Stomach (tissue), 4 donors: Measurements from ENCODE around the gene PFKL.

ENCODE experiments used
- CTCF ChIP-seq, 7 experiments: fragments of 450-650 bp in 4 of 7; fragments of 200-600 bp in 3 of 7; sonication (generic) in 3 of 7; IDR thresholded peaks; one replicate each; pipeline ENCODE4 v1.5.1; 2016 to 2019; ENCODE audit warnings: antibody characterized with exemption in 7 of 7, control low read depth in 2 of 7, mild to moderate bottlenecking in 1 of 7
- EP300 ChIP-seq: sonication (generic); formaldehyde crosslinking; IDR thresholded peaks from one replicate; pipeline ENCODE4 v1.6.1; 2017; ENCODE audit warnings: antibody characterized with exemption
- POLR2AphosphoS5 ChIP-seq, 3 donors: sonication (generic); formaldehyde crosslinking; IDR thresholded peaks; one replicate each; pipeline ENCODE4 v1.6.1; 2016; ENCODE audit warnings: antibody characterized with exemption in 3 of 3

DNA sequence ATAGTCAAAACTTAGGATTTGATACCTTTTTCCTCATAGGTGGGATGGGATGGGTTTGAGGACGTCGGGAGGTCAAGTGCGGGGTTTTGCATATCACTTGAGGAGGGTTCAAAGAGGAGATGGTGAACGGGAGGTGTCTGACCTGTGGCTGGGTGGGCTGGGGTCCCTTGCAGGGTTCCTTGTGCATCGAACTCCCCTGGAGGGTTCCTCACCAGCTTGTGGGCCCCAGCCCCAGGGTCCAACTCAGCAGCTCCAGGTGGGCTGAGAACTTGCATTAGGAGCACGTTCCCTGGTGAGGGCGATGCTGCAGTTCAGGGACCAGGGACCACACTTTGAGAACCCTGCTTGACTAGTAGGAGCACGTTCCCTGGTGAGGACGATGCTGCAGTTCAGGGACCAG lies 76.8 kb downstream of the PFKL start:
- TF ChIP-seq CTCF (IDR thresholded peaks at IDR 0.05) (no peak), POLR2AphosphoS5 (IDR thresholded peaks at IDR 0.05) (no peak), EP300 (no peak)
